Ovary (tissue), 3 donors: Measurements from ENCODE around the gene TNP2.

Source experiments
- CTCF ChIP-seq, 3 donors: fragments of 450-650 bp in 2 of 3; fragments of 200-600 bp in 1 of 3; IDR thresholded peaks; one replicate each; pipeline versions ENCODE4 v1.5.1 to v1.8.0; 2016 to 2022; ENCODE audit warnings: antibody characterized with exemption in 3 of 3, mild to moderate bottlenecking in 1 of 3
- EP300 ChIP-seq: sonication (generic); formaldehyde crosslinking; IDR thresholded peaks from one replicate; pipeline ENCODE4 v1.6.1; 2017; ENCODE audit warnings: antibody characterized with exemption
- POLR2A ChIP-seq: fragments of 450-650 bp; IDR thresholded peaks from one replicate; pipeline ENCODE4 v1.6.1; 2017; ENCODE audit warnings: antibody characterized with exemption, mild to moderate bottlenecking, moderate library complexity
- donor health status: DM: no; HTN: no; CAD: no.

- TF ChIP-seq POLR2A = no peak
- no peak for TF ChIP-seq CTCF (IDR thresholded peaks at IDR 0.05)
- TF ChIP-seq EP300 = no peak
Observed at GRCh38 chr16:11303405-11304138, 34.4 kb upstream of the TNP2 start.
